Measurements from ENCODE around the gene TBCK.

TBCK gene

DNA sequence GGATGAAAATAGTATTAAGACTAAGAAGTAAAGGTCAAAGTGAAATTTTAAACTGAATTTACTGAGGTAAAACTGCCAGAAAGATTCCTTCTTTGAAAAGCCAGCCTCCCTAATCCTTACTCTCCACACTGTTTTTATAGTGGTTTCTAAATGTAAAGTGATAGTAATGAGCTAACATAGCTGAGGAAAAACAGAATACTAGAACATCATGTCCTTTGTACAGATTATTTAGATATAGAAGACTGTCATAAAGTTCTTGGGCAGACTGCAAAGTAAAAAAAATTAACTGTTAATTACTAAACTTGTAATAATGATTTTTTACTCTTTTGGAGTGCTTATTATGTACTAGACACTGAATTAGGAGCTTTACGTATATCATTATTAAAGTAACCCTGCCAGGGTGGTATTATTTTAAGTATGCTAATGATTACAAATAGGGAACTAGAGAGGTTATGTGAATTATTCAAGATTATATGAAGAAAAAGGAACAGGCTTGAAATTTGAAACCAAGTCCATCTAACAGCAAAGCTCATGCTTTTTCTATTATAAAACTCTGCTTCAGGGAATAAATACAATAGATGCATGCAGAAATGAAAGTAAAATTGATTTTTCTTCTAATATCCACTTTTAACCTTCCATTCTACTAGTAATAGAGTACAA is 150.5 kb downstream of the TBCK start:
- TF ChIP-seq GATA3 (IDR thresholded peaks at IDR 0.05; ENCODE audit: low read depth, low read length) (no peak), GATA2 (IDR thresholded peaks at IDR 0.05; ENCODE audit: low read depth, low read length) (no peak)

DNA sequence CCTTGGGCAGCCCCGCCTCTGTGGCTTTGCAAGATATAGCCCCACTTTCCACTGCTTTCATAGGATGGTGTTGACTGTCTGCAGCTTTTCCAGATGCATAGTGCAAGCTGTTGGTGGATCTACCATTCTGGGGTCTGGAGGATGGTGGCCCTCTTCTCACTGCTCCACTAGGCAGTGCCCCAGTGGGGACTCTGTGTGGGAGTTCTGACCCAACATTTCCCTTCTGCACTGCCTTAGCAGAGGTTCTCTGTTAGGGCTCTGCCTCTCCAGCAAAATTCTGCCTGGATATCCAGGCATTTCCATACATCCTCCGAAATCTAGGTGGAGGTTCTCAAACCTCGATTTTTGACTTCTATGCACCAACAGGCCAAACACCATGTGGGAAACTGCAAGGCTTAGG is 153.7 kb downstream of the TBCK start:
- TF ChIP-seq GATA2 (IDR thresholded peaks at IDR 0.05; ENCODE audit: low read depth, low read length) (no peak), GATA3 (IDR thresholded peaks at IDR 0.05; ENCODE audit: low read depth, low read length) (no peak)

DNA sequence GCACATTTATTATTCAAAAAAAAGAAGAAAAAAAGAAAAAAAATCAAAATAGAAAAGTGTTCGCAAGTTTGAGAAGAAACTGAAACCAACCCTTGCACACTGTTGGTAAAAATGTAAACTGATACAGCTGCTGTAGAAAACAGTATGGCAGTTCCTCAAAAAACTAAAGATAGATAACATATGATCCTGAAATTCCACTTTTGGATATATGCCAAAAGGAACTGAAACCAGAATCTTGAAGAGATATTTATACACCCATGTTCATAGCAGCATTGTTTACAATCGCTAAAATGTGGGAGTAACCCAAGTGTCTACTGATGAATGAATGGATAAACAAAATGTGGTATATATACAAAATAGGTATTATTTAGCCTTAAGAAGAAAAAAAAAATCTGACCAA is 155.4 kb downstream of the TBCK start:
- no peak for TF ChIP-seq GATA2 (IDR thresholded peaks at IDR 0.05; ENCODE audit: low read depth, low read length)

DNA sequence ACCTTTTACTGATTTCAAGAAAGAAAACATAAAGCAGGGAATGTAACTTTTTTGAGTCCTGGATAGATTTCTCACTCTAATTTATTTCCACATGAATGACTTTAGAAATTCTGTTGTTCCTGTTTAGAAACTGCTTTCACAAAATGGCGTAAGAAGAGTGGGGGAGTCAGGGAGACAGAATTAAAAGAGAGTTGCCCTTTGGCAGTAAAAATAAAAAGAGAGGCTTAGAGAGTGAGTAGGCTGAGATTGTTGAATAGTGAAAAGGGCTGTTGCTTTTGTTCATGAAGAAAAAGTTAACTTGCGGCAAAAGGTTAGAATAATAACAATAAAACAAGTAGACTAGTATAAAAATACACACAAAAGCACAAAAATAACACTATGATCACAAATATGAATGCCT is 166.1 kb downstream of the TBCK start:
- TF ChIP-seq GATA2 (IDR thresholded peaks at IDR 0.05; ENCODE audit: low read depth, low read length) = no peak
- no peak for TF ChIP-seq GATA3 (IDR thresholded peaks at IDR 0.05; ENCODE audit: low read depth, low read length)

DNA sequence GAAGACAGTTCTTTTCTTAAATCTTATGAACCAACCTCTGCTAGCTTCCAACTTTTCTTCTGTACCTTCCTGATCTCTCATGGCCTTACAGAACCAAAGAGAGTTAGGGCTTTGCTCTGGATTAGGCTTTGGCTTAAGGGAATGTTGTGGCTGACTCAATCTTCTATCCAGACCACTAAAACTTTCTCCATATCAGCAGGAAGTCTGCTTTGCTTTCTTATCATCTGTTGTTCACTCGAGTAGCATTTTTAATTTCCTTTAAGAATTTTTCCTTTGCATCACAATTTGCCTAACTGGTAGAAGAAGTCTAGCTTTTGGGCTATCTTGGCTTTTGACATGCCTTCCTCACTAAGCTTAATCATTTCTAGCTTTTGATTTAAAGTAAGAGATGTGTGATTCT is 167.0 kb downstream of the TBCK start:
- TF ChIP-seq GATA3 (IDR thresholded peaks at IDR 0.05; ENCODE audit: low read depth, low read length) (no peak), GATA2 (IDR thresholded peaks at IDR 0.05; ENCODE audit: low read depth, low read length) (no peak)

DNA sequence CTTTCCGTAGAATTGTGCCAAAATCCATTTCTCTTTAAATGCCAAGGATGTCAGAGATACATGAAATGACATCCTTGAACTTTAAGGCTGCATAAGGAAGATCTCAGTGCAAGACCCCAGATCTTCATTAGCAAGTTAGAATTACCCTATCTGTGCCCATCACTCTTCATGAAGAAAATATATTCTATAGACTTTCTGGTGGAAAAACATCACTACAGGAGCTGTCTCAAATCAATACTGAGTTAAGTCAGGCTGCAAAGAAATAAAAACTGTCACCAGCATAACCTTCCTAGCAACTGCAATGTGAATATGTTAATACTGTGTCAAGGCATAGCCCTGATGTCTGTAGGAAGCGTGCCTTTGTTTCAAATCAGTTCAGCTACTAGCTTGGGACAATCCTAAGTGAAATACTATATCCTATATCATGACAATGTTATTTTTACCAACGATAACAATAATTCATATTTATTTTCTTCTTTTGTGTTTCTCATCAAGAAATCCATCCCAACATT is 173.3 kb downstream of the TBCK start:
- no peak for TF ChIP-seq GATA3 (IDR thresholded peaks at IDR 0.05; ENCODE audit: low read depth, low read length)
- no peak for TF ChIP-seq GATA2 (IDR thresholded peaks at IDR 0.05; ENCODE audit: low read depth, low read length)

DNA sequence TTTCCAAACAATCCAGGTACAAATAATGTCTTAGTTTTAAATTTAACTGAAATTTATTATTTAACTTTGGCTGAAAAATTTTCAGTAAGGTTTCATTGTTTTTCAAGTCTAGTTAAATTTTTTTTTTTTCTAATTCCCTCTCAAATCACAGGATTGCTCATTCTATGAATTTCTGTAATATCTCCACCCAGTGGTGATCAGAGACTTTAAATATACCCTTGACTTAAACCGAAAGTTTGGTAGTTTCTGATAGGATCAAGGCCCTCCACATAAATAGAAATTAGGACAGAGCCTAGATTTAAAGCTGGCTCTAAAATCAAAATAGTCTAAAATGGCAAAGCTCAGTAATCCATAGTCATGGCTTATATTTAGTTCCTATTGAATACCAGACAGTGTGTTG is 175.4 kb downstream of the TBCK start:
- TF ChIP-seq GATA3 (IDR thresholded peaks at IDR 0.05; ENCODE audit: low read depth, low read length) (no peak), GATA2 (IDR thresholded peaks at IDR 0.05; ENCODE audit: low read depth, low read length) (no peak)

DNA sequence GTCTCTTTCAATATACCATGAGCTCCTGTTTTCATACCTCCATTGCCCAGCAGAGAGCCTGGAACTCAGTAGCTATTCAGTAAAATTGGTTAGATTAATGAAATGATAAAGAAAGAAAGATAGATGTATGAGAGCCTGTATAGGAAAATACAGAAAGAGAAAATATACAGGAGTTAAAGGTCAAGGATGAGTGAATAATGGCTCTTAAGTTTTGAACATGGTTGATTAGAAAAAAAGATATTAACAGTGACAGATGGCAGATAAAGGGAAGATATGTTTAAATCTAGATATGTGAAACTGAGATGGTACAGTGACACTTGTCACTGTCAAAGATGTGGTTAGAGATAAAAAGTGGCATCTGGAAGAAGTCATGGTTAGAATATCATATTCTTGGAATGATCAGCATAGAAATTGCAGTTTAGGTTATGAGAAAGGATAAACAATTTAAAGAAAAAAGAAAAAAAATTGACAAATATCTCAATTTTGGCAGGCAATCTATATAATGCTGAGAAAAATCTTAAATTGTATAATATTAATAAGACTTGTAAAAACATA is 179.2 kb downstream of the TBCK start:
- TF ChIP-seq GATA2 (IDR thresholded peaks at IDR 0.05; ENCODE audit: low read depth, low read length) = no peak
- TF ChIP-seq GATA3 (IDR thresholded peaks at IDR 0.05; ENCODE audit: low read depth, low read length) = peak; percentile 62

DNA sequence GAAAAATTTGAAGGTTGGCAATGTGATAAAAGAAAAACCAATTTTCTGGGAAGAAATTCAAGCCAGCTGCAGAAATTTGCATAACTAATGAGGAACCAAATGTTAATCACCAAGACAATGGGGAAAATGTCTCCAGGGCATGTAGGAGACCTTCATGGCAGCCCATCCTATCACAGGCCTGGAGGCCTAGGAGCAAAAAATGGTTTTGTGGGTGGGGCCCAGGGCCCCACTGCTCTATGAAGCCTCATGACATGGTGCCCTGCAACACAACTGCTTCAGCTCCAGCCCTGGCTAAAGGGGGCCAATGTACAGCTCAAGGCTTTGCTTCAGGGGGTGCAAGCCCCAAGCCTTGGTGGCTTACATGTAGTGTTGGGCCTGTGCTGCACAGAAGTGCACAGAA is 184.0 kb downstream of the TBCK start:
- TF ChIP-seq GATA3 (IDR thresholded peaks at IDR 0.05; ENCODE audit: low read depth, low read length) = no peak

DNA sequence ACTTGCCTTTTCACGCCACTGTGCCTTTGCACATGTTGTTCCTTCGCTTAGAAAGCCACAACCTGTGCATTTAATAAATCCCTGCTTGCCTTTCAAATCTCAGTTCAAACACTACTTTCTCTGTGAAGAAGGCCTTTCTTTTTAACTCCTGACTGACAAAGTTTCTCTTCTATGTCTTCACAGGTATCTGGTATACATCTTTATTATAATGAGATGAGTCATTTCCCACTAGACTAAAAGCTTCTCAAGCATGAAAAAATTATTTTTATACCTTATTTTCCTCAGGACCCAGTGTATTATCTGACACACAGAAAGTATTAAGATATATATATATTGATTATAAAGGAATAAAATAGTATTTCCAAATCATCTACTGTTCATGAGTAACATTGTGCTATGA is 189.9 kb downstream of the TBCK start:
- no peak for TF ChIP-seq GATA3 (IDR thresholded peaks at IDR 0.05; ENCODE audit: low read depth, low read length)
- no peak for TF ChIP-seq GATA2 (IDR thresholded peaks at IDR 0.05; ENCODE audit: low read depth, low read length)

DNA sequence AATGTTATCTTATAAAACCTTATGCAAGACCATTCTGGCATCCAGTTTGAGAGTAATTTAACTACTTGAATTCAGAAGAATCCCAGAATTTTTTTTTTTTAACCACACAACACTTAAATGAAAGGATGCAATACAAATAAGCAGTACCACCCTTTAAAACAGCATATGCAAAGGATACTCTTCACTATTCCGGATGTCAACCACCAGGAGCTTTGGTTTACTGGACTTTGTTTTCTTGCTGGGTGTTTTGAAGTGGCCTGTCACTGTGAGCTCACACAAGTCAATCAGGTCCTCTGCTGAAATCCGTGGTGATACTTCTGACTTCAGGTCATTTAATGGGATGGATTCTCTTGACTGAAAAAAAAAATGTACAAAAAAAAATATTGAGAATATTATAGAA is 200.0 kb downstream of the TBCK start:
- TF ChIP-seq GATA2 (IDR thresholded peaks at IDR 0.05; ENCODE audit: low read depth, low read length) (no peak), GATA3 (IDR thresholded peaks at IDR 0.05; ENCODE audit: low read depth, low read length) (no peak)

DNA sequence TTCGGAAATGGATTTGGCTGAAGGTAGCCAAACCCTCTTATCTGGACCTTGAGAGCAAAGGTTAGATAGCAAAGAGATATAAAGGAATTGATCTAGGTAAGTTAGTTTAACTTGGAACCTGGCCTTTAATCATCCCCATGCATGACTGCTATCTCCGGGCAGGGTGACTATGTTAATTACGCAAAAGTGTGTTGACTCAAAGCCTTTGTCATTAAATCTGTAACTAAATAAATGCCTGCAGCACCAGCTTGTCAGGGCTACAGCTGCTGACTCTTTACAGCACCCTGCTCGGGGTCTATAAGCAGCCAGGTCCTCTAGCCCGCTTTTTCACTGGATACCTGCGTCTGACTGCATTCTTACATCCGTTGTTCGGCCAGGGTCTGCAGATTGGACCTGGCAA is 201.7 kb downstream of the TBCK start:
- TF ChIP-seq GATA3 (IDR thresholded peaks at IDR 0.05; ENCODE audit: low read depth, low read length) = no peak
- no peak for TF ChIP-seq GATA2 (IDR thresholded peaks at IDR 0.05; ENCODE audit: low read depth, low read length)

DNA sequence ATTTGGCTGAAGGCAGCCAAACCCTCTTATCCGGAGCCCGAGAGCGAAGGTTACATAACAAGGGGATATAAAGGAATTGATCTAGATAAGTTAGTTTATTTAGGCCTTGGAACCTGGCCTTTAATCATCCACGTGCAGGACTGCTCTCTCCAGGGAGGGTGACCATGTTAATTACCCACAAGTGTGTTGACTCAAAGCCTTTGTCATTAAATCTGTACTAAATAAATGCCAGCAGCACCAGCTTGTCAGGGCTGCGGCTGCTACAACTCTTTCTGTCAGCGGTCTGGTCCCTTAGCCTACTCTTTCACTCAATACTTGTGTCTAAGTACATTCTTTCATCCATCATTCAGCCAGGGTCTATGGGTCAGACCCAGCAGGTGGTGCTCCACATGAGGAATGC is 206.1 kb downstream of the TBCK start:
- TF ChIP-seq GATA3 (IDR thresholded peaks at IDR 0.05; ENCODE audit: low read depth, low read length) (no peak), GATA2 (IDR thresholded peaks at IDR 0.05; ENCODE audit: low read depth, low read length) (no peak)

DNA sequence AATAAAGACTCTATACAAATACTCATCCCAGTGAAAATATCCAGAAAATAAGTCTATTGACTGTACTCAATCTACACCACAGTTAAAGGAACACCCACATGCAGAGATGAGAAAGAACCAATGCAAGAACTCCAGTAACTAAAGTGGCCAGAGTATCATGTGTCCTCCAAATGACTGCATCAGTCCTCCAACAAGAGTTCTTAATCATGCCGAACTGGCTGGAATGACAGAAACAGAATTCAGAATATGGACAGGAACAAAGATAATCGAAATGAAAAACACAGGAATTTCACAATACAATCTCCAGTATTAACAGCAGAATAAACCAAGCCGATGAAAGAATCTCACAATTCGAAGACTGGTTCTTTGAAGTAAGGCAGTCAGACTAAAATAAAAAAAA is 210.3 kb downstream of the TBCK start:
- no peak for TF ChIP-seq GATA2 (IDR thresholded peaks at IDR 0.05; ENCODE audit: low read depth, low read length)
- TF ChIP-seq GATA3 (IDR thresholded peaks at IDR 0.05; ENCODE audit: low read depth, low read length) = no peak

DNA sequence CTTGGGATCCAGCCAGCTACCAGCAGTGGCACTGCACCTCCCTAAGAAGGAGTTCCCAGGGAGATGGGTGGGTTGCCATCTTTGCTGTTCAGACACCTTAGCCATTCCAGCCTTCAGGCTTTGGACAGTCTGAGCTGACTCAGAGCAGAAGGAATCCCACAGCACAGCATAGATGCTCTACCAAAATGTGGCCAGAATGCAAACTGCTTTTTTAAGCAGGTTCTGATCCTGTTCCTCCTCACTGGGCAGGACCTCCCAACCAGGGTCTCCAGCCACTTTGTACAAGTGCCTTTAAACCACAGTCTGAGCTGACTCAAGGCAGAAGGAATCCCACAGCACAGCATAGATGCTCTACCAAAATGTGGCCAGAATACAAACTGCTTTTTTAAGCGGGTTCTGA is 211.7 kb downstream of the TBCK start:
- no peak for TF ChIP-seq GATA2 (IDR thresholded peaks at IDR 0.05; ENCODE audit: low read depth, low read length)
- no peak for TF ChIP-seq GATA3 (IDR thresholded peaks at IDR 0.05; ENCODE audit: low read depth, low read length)

DNA sequence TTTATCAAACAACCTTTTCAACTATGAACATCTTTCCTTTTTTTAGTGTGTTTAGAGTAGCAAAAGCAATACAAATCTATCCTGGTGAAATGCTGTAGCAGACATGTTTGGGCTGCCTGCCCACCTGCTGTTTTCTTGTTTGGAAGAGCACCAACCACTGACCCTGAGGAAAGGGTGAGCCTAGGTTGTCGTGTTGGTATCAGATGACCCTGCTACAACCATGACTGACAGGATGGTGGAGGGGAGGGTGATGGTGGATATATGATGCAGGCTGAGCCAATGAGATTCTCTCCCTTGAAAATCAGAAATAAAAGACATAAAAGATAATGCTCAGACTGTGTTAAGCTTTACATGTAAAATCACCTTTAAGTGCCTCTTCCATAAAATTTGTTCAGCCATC is 219.6 kb downstream of the TBCK start:
- no peak for TF ChIP-seq GATA3 (IDR thresholded peaks at IDR 0.05; ENCODE audit: low read depth, low read length)
- TF ChIP-seq GATA2 (IDR thresholded peaks at IDR 0.05; ENCODE audit: low read depth, low read length) = no peak

Measured in SH-SY5Y (cell line).